HG02938 (cell line): Measurements from ENCODE around the gene OTUD5.

ENCODE experiments used
- ATAC-seq: cut with Tn5 transposase; IDR thresholded peaks from one replicate; pipeline ENCODE4 v1.9.1; 2021; ENCODE audit warnings: mild to moderate bottlenecking, moderate library complexity; ENCODE audit not compliant: unreplicated experiment

OTUD5 gene

DNA sequence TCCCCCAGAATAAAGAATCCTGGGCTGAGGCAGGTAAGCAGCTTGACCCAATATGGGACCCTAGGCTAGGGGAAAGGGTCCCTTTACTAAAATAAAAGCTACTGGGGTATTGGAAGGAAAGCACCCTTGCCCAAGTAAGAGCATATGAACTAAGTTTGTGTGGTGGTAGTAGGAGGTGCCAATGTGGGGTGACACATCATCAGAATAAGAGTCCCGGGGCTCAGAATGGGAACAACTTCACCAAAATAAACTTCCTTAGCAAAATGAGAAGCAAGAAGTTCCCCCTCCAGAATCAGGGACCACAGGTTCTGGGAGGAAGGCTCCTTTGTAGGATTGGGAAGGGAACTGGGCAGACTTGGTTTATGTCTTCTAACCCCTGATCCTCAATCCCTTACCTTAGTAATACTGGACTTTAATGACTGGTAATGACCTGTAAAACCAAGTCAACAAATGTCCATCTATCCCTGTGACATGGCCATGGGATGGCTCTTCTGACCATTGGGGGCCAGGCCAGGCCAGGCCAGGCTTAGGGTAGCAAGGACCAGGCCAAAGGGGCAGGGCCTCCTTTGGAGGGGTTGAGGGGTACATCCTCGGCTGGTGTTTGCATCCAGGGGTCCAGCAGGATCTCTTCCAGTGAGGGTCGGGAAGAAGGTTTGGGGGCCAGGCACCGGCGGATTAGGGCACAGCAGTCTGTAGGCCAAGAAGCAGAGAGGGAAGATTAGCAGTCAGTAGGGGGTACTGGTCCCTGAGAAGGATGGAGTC lies 43.6 kb downstream of the OTUD5 start:
- no peak for ATAC-seq

DNA sequence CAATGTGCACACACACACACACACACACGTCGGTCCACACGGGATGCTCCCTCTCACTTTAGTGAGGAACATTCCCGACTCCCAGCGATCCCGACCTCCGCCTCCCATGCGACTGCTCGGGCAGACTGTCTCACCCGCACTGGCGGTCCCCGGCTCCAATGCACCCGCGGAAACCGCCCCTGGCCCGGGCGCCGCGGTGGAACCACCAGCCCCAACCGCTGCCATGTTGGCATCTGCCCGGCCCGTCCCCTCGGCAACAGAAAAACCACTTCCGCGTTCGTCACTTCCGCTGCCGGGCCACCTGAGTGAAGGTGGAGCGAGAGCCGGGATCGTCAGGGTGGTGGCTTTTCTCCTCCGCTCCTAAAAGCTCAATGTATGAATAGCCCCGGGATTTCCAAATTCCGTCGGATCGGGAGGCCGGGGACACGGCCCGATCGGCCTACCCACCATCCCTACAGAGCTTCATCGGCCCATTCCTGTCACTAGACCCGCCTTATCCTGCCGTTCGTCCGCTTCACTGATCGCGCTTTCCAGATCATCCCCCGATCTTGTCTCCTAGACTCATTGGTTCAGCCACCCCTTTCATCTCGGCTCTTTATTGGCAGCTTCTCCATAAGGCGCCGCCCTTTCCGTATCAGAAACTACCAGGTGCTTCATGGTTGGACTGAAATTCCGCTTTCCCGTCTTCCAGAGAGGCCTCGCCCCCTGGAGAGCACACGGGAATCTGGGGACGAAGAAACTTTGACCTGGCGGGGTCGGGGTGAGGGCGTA lies 45.8 kb downstream of the OTUD5 start, which contains the start of gene SLC35A2:
Gene SLC35A2 (minus strand): TSS at position 235 of the 771 bp plus-strand sequence. CDS start 10 bp downstream, at position 225.
- peak; percentile 64 for ATAC-seq

DNA sequence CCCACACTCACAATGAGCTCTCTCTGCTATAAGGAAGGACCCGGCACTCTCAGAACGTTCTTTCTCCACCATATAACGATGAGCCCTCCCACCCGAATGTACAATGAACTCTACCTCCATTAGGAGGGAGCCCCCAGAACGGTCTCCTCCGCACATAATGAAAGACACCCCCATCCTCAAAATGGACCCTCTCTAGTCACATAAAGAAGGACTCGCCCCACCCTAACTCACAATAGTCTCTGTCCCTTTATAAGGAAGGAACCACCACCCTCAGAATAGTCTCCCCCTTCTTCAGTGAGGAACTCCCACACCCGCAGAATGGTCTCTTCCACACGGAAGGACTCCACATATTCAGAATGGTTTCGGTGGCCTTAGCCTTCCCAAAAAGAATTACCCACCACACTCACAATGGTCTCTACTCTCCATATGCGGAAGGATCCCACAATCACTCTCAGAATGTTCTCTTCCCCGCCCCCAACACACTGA lies 46.4 kb downstream of the OTUD5 start:
- peak; percentile 4 for ATAC-seq

DNA sequence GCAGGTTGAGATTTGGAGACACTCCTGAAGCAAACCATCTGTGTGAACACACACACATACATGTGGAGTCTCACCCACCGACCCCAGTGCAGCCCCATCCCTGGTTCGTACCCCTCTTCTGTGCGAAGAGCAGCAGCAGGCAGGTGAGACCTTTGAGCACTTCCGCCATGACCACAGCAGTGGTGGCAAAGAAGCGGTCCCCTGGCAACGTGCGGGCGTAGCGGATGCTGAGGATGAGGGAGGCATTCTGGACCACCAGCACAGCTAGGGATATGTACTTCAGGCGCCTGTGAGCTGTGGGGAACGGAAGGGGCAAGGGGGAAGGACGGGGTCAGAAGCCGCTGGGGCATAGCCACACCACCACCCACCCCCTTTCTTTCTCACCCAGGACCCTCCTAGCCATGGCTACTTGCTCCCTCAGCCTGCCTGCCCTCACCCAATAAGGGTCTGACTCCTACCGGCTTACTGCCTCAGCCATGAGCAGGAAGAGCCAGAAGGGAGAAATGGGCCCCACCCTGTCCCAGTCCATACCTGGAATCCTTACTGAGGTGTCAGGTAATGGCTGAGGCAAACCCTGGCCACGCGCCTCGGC lies 47.6 kb downstream of the OTUD5 start:
- ATAC-seq, result no peak

DNA sequence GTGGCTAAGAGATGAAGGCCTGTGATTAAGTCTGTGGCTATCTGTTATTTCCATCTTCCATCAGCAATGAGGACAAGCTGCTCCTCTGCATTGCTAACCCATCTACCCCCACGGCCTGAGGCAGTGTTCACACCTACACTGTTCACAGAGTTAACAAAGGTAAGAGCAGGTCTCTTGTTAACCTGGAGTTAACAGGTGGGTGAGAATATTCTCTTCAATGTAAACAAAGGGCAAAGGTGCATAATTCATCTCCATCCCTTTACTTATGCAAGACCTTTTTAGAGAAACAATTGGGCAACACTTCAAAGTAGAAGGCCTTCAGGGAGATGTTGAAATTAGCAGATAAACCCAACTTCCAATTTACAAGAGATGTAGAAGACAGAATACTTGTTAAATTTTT lies 48.8 kb downstream of the OTUD5 start:
- ATAC-seq, result no peak

DNA sequence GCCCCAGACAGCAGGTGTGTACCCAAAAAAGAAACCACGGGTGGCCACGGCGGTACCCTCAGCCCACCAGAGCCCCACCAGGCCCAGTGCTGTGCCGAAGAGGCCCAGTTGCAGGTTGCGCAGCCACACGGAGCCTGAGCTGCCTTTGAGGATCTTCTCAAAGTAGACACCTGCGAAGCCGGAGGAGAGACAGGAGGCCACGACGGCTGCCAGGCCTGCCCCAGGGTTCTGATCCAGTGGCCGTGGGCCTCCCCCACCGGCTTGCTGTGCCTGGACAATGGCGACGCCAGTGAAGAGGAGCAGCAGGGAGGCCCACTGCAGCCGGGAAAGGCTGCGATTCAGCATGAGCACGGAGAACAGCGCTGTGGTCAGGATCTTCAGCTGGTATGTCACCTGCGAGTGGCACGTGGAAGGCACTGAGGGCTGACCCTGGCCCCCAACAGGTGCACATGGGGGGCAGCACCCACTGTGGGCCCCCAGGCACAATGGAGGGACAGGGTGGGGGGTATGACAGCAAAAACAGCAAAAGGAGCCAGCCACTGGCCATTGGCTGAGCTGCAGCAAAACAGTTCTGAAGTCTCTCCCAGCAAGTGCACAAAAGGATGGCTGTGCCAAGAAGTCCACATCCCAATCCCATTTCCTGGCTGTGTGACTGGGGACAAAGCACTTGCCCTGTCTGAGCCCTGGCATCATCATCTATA lies 52.2 kb downstream of the OTUD5 start:
- no peak for ATAC-seq

DNA sequence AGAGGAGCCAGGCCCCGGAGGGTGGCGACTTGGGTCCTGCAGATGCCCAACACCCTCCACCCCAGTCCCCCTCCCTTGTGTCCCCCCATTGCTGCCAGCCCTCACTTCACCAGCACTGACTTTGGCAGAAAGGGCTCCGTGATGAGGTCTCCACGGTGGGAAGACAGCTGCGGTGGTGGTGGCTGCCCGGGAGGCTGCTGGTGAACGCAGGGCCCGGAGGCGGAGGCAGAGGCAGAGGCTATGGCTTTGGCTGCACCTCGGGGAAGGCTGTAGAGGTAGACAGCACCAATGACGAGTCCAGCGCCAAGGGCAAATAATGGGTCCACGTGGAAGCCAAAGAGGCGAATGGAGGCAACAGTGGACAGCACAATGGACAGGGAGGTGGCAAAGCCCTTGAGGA lies 52.8 kb downstream of the OTUD5 start:
- no peak for ATAC-seq

DNA sequence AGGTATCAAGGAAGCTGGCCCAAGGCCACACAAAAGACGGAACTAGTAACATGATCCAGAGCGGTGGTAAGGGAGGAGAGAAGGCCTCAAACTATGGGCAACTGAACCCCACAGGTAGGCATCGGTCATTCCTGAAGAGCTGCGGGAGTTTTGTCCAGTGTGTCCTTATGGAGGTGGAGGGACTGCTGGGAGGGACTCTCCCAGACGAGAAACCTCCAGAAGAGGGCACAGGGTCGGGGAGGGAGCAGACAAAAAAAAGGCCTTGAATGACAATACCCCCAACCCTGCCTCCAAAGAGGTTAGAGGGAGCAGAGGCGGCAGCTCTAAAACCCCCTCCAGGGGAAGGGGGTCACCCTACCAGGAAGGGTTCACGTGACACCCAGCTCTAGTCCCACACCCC lies 53.2 kb downstream of the OTUD5 start:
- ATAC-seq, result no peak

DNA sequence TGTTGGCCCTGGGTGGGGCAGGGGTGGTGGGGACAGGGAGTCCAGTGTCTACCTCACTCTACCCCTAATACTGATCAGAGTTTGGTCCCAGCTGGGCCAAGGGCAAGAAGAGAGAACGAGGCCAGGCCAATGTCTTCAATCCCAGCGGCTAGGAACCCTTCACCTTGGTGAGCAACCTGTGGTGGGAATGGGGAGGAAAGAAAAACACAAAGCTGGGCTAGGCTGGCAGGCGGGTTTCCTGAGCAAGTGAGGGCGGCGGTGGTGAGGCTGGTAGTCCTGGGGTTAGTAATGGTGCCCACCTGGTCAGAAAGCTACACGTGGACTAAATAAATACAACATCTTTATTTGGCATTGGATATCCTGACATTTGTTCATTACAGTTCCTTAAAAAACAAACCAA lies 54.1 kb downstream of the OTUD5 start:
- ATAC-seq, result no peak

DNA sequence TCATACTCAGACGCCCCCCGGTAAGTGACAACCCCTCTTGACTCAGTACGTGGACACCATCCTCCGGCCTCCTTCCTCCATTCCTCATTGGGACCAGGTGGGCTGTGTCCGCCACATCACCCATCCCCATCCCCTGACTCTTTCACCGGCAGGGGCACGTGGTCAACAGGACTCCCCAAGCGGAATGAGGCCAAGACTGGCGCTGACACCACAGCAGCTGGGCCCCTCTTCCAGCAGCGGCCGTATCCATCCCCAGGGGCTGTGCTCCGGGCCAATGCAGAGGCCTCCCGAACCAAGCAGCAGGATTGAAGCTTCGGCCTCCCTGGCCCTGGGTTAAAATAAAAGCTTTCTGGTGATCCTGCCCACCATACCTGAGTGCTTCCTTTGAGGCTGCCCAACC lies 54.6 kb downstream of the OTUD5 start:
- ATAC-seq, result no peak

DNA sequence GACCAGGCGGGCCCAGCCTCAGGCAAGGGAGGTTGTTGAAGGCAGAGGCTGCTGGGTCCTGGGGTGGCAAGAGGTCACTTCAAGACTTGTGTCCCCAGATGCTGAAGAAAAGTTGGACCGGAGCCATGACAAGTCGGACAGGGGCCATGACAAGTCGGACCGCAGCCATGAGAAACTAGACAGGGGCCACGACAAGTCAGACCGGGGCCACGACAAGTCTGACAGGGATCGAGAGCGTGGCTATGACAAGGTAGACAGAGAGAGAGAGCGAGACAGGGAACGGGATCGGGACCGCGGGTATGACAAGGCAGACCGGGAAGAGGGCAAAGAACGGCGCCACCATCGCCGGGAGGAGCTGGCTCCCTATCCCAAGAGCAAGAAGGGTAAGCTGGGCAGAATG lies 55.3 kb downstream of the OTUD5 start:
- ATAC-seq, result no peak

DNA sequence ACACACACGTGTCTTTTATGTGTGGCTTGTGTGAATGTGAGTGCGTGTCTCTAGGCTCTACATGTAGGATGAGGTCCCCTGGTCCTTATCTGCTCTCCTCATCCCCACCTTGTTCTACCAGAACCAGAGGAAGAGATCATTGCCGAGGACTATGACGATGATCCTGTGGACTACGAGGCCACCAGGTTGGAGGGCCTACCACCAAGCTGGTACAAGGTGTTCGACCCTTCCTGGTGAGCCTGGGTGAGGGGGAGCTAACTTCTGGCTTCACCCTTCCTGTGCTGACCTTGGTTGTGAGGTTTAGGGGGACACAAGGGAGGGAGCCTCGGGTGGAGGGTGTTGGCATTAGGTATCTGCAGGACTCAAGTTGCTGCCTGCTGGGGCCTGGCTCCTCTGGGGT lies 56.3 kb downstream of the OTUD5 start:
- ATAC-seq, result no peak

DNA sequence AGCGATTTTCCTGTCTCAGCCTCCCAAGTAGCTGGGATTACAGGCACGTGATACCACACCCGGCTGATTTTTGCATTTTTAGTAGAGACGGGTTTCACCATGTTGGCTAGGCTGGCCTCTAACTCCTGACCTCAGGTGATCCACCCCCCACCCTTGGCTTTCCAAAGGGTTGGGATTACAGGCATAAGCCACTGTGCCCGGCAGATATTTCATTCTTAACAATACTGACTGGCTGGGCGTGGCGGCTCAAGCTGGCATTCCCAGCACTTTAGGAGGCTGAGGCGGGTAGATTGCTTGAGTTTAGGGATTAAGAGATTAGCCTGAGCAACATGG lies 58.4 kb downstream of the OTUD5 start:
- no peak for ATAC-seq

DNA sequence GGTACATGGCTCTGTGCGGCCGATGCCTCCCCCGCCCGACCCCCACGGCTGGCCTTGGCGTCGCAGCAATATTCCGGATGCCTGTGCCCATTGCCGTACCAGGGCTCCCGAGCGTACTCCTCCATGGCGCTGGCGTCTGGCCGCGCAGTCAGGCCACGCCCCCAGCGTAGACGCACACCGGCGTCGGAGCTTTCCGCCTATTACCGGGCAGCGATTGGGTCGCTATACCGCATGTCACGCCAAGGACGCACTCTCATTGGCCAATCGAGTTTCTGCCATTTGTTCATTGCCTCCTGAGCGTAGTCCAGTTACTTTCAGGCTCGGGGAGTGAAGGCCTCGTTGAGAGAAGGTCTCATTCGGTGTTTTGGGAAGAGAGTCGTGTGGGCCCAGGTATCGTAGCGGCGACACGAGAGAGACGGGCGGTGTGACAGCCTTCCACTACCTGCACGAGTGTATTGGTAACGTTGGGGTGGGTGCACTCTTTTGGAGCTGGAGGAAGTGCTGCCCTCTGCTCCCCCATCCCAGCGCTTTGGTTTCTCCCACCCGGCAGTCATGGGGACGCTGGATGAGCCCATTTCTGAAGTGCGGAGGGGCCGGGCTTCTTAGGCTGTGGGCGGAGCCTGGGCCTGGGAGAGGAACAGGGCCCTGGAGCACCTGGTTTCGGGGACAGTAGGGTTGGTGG lies 59.6 kb downstream of the OTUD5 start, which contains the start of the genes PQBP1 and TIMM17B:
Gene PQBP1 (plus strand): TSS at position 306 of the 682 bp plus-strand sequence. CDS start 580 bp downstream, outside the sequence.
Gene TIMM17B (minus strand): TSS at position 144 of the 682 bp plus-strand sequence. CDS start 19 bp downstream, at position 125.
- peak; percentile 77 for ATAC-seq

DNA sequence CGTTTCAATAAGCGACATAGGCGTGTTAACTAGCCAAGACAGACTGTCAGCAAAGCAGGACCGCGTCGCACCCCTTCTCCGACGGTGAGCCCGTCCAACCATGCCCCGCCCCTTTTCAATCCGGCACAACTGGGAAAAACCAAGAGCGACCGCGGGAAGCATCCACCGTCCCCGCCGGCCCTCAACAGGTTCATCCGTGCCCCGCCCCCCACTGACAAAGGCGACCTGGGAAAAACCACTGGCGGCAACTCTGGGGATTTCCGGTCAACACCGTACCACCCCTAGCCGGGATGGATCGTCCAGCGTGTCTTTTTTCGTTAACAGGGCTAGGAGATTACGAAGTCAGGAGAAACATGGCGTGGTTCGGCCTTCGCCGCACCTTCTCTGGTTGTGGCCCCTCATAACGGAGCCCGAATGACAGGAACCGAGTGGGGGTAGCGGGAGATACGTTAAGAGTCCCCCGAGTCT lies 60.2 kb downstream of the OTUD5 start:
- peak; percentile 17 for ATAC-seq

DNA sequence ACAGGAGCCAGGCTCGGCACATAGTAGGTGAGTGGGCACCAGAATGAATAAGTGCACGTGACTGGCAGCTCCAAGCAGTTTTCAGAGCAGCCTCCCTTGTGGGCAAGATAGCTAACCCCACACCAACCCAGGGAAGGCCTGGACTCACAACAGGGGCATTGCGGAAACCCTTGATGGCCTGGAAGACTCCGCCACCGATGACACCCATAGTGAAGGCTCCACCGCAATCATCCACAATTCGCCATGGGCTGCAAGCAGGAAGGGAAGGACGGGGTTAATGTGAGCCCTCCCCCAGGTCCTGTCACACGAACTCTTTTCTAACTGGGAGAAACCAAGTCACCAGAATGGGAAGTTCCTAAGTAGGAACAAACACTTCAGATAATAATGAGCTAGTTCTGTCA lies 60.8 kb downstream of the OTUD5 start:
- ATAC-seq, result no peak

DNA sequence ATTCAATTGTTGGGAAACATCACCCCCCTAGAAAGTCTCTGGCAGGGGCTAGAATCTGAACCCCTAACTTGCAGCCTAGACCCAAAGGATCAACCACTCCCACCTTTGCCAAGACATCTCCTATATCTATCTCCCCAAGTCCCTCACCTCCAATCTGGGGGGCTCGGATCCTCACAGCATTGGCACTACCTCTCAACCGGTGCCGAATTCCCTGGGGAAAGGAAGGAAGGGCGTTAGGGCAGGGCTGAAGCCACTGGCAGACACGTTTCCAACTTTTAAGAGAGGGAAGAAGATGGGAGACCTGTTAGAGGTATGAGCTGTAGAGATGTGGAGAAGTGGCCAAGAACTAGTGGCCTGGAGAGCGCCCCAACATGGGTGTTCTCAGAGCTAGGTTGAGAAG lies 62.5 kb downstream of the OTUD5 start:
- no peak for ATAC-seq

DNA sequence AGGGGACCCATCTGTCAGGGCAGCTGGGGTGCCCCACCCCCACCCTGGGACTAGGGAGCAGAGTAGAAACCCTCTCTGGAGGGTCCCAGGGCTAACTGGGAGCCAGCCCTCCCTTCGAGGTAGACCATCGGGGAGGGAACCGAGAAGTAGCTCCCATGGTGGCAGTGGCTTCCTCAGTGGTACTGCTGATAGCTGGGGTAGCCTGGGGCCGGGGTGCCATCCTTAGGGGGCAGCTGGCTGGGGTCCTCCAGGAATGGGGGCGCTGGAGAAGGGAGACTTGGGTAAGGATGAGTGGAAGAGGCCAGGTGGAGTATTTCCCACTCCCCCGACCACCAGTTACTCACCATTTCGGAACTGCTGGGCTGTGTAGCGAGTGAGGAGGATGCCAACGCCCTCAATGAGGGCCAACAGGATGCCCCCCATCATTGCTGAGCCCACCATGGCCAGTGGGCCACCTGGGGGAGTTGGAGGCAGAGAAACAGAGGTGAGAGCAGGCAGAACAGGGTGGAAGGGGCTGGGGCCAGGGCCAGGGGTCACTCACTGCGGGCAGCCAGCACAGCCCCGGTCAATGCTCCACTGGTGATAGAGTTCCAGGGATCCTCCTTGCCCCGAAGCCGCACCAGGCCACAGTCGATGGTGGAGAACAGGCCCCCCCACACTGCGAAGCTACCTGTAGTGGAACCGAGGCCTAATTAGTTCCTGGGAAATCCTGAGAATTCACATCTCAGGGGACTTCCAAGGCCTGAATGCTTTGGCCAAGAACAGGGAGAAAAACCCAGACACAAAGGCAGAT lies 63.7 kb downstream of the OTUD5 start:
- no peak for ATAC-seq

DNA sequence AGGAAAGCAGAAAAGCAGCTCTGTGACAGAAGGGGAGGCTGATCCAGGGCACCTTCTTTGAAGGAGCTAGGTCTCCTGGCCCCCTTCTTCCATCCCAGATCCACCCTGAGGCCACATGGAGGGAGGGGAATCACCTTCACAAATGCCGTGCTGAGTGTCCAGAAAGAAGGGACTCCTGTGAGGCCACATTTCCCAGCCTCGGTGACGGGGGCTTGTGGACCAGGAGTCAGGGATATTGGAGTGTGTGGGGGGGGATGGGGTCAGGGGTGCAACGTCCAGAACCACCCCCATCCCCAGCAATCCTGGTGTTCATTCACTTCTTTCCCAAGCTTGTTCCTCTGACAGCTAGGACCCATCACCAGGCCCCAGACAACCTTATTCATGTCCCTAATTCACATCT lies 64.5 kb downstream of the OTUD5 start:
- ATAC-seq, result no peak
